ENCODE measurements around the gene NES.

GRCh38 chr1:156705918-156706656 is 28.9 kb upstream of the NES start:
- TF ChIP-seq POLR2A (IDR thresholded peaks at IDR 0.05): no peak
- TF ChIP-seq CTCF (IDR thresholded peaks at IDR 0.05): peak; percentile 62 to 75 (median 70)
